Upper lobe of left lung (tissue), 4 donors: ENCODE results near the gene AKNA.

Experiments
- CTCF ChIP-seq, 6 experiments: fragments of 450-650 bp in 4 of 6; fragments of 200-600 bp in 2 of 6; sonication (generic) in 2 of 6; IDR thresholded peaks; one replicate each; pipeline ENCODE4 v1.5.1; 2016 to 2019; ENCODE audit warnings: antibody characterized with exemption in 6 of 6
- EP300 ChIP-seq, 4 donors: sonication (generic); formaldehyde crosslinking; IDR thresholded peaks; one replicate each; pipeline ENCODE4 v1.5.1; 2017; ENCODE audit warnings: antibody characterized with exemption in 4 of 4, control low read depth in 2 of 4

GRCh38 chr9:114296338-114296737 lies 91.4 kb downstream of the AKNA start:
- TF ChIP-seq CTCF (IDR thresholded peaks at IDR 0.05) (no peak), EP300 (IDR thresholded peaks at IDR 0.05) (no peak)
